Stimulated activated CD4-positive, alpha-beta T cell treated with anti-CD3 and anti-CD28 coated beads, Interleukin-12 subunit alpha, Interleukin-12 subunit beta, amount 100 ng/mL, for 4 hours (primary cell): Measurements from ENCODE around the gene ARV1.
A peak's percentile ranks its signal among the peaks of the same experiment; 100 is the strongest.

Source experiments
- DNase-seq: peaks from one replicate; pipeline ENCODE4 v3.0.0-alpha.2; 2020

ARV1 gene

GRCh38 chr1:230978491-230979388 lies at the start of gene ARV1, which contains the start of gene TTC13:
Gene ARV1 (plus strand): TSS chr1:230979094. CDS start chr1:230979106, 12 bp downstream.
Gene TTC13 (minus strand): TSS chr1:230978861. CDS start chr1:230978830, 31 bp downstream.
- DNase-seq: peak; percentile 97

GRCh38 chr1:230930986-230931385 lies 47.9 kb upstream of the ARV1 start:
- DNase-seq: no peak

- no peak for DNase-seq
Observed at GRCh38 chr1:230935852-230936251, 43.0 kb upstream of the ARV1 start.

- DNase-seq: no peak
Observed at GRCh38 chr1:230936475-230936874, 42.4 kb upstream of the ARV1 start.

GRCh38 chr1:230937371-230937770 lies 41.5 kb upstream of the ARV1 start:
- no peak for DNase-seq

- no peak for DNase-seq
Observed at GRCh38 chr1:230938924-230939368, 39.9 kb upstream of the ARV1 start.

GRCh38 chr1:230939806-230940489 lies 38.9 kb upstream of the ARV1 start:
- no peak for DNase-seq

GRCh38 chr1:230940848-230941247 lies 38.0 kb upstream of the ARV1 start:
- DNase-seq: no peak

- no peak for DNase-seq
Observed at GRCh38 chr1:230943048-230943593, 35.8 kb upstream of the ARV1 start.

- no peak for DNase-seq
Observed at GRCh38 chr1:230948301-230948700, 30.6 kb upstream of the ARV1 start.

GRCh38 chr1:230948903-230949302 lies 30.0 kb upstream of the ARV1 start:
- no peak for DNase-seq

- DNase-seq: no peak
Observed at GRCh38 chr1:230950404-230950803, 28.5 kb upstream of the ARV1 start.

GRCh38 chr1:230957580-230957989 lies 21.3 kb upstream of the ARV1 start:
- DNase-seq: no peak

GRCh38 chr1:230958370-230958769 lies 20.5 kb upstream of the ARV1 start:
- DNase-seq: no peak

- no peak for DNase-seq
Observed at GRCh38 chr1:230964896-230965295, 14.0 kb upstream of the ARV1 start.

GRCh38 chr1:230965535-230965934 lies 13.4 kb upstream of the ARV1 start:
- DNase-seq: no peak

GRCh38 chr1:230966358-230966873 lies 12.5 kb upstream of the ARV1 start:
- no peak for DNase-seq

- DNase-seq: no peak
Observed at GRCh38 chr1:230970432-230970831, 8.5 kb upstream of the ARV1 start.

- no peak for DNase-seq
Observed at GRCh38 chr1:230971771-230972170, 7.1 kb upstream of the ARV1 start.

GRCh38 chr1:230972855-230973271 lies 6.0 kb upstream of the ARV1 start:
- peak; percentile 10 for DNase-seq

- no peak for DNase-seq
Observed at GRCh38 chr1:230975636-230976035, 3.3 kb upstream of the ARV1 start.

GRCh38 chr1:230976360-230976759 lies 2.5 kb upstream of the ARV1 start:
- no peak for DNase-seq
